ENCODE data around the gene PRKAG1. TPM values are rescaled to one million over a fixed set of nuclear protein-coding genes. Genes with fewer than 3 reads are reported as not detected.

Gene PRKAG1
- total RNA-seq, 1 experiment from 2014 or later = 34.2 TPM

GRCh38 chr12:48980389-48980952 is 38.1 kb downstream of the PRKAG1 start:
- Mint-ChIP-seq H3K36me3 (ENCODE audit: insufficient read depth, unreplicated experiment) (peaks cover 17% of the 10 kb centered on the region), H3K27ac (ENCODE audit: unreplicated experiment) (no peak overlapping the region), H3K27me3 (ENCODE audit: unreplicated experiment) (peaks cover 100% of the 10 kb centered on the region), H3K4me3 (ENCODE audit: low read depth, unreplicated experiment) (peak overlapping the region; percentile 61), H3K9me3 (ENCODE audit: low read depth, unreplicated experiment) (no peaks in the 10 kb centered on the region), H3K4me1 (ENCODE audit: low read depth, unreplicated experiment) (peaks cover 46% of the 10 kb centered on the region)
- BruUV-seq (replicated peaks) = no TSS peak
- no peak for DNase-seq
- CTCF ChIA-PET = interaction anchor here (1.3 to 3.1 kb wide), 3 partner anchors 7 to 128 kb away, joined by 3 to 12 read pairs (median 10); partner anchors contain the start of gene DDX23
- TF ChIP-seq CTCF (IDR thresholded peaks at IDR 0.05; ENCODE audit: unreplicated experiment) = no peak
- intact Hi-C loops (cut with micrococcal nuclease; ENCODE audit: unreplicated experiment) = no loop called here

GRCh38 chr12:48979602-48980388 is 38.8 kb downstream of the PRKAG1 start:
- no TSS peak for BruUV-seq (replicated peaks)
- no peak for TF ChIP-seq CTCF (IDR thresholded peaks at IDR 0.05; ENCODE audit: unreplicated experiment)
- Mint-ChIP-seq H3K36me3 (ENCODE audit: insufficient read depth, unreplicated experiment) (peaks cover 17% of the 10 kb centered on the region), H3K4me1 (ENCODE audit: low read depth, unreplicated experiment) (peaks cover 46% of the 10 kb centered on the region), H3K9me3 (ENCODE audit: low read depth, unreplicated experiment) (no peaks in the 10 kb centered on the region), H3K27ac (ENCODE audit: unreplicated experiment) (no peak overlapping the region), H3K27me3 (ENCODE audit: unreplicated experiment) (peaks cover 100% of the 10 kb centered on the region), H3K4me3 (ENCODE audit: low read depth, unreplicated experiment) (peak overlapping the region; percentile 61)
- CTCF ChIA-PET = interaction anchor here (1.3 to 3.1 kb wide), 3 partner anchors 8 to 127 kb away, joined by 3 to 12 read pairs (median 10); partner anchors contain the start of gene DDX23
- intact Hi-C loops (cut with micrococcal nuclease; ENCODE audit: unreplicated experiment) = loop anchor here (10.0 kb wide), 1 partner anchor 125 kb away; the partner anchor contains the start of gene DDX23
- DNase-seq = no peak

GRCh38 chr12:48978741-48979601 is 39.6 kb downstream of the PRKAG1 start:
- H3K9me3 Mint-ChIP-seq (ENCODE audit: low read depth, unreplicated experiment) = no peaks in the 10 kb centered on the region
- no peak for DNase-seq
- intact Hi-C loops (cut with micrococcal nuclease; ENCODE audit: unreplicated experiment) = loop anchor here (10.0 kb wide), 1 partner anchor 124 kb away; the partner anchor contains the start of gene DDX23
- CTCF ChIA-PET = interaction anchor here (2.6 to 3.1 kb wide), 2 partner anchors 9 to 126 kb away, joined by 10 to 12 read pairs; partner anchors contain the start of gene DDX23
- peaks cover 46% of the 10 kb centered on the region for H3K4me1 Mint-ChIP-seq (ENCODE audit: low read depth, unreplicated experiment)
- H3K27ac Mint-ChIP-seq (ENCODE audit: unreplicated experiment) = no peak overlapping the region
- TF ChIP-seq CTCF (IDR thresholded peaks at IDR 0.05; ENCODE audit: unreplicated experiment) = no peak
- peak overlapping the region; percentile 61 for H3K4me3 Mint-ChIP-seq (ENCODE audit: low read depth, unreplicated experiment)
- BruUV-seq (replicated peaks) = no TSS peak
- peaks cover 17% of the 10 kb centered on the region for H3K36me3 Mint-ChIP-seq (ENCODE audit: insufficient read depth, unreplicated experiment)
- peaks cover 100% of the 10 kb centered on the region for H3K27me3 Mint-ChIP-seq (ENCODE audit: unreplicated experiment)

- peaks cover 100% of the 10 kb centered on the region for H3K27me3 Mint-ChIP-seq (ENCODE audit: unreplicated experiment)
- no peak within 1 kb of the TSS for H3K27ac Mint-ChIP-seq (ENCODE audit: unreplicated experiment)
- intact Hi-C loops (cut with micrococcal nuclease; ENCODE audit: unreplicated experiment) = loop anchor here (10.0 kb wide), 1 partner anchor 124 kb away; the partner anchor contains the start of gene DDX23
- no TSS peak for BruUV-seq (replicated peaks)
- peak within 1 kb of the TSS; percentile 61 for H3K4me3 Mint-ChIP-seq (ENCODE audit: low read depth, unreplicated experiment)
- H3K36me3 Mint-ChIP-seq (ENCODE audit: insufficient read depth, unreplicated experiment) = peaks cover 17% of the 10 kb centered on the region
- H3K9me3 Mint-ChIP-seq (ENCODE audit: low read depth, unreplicated experiment) = no peaks in the 10 kb centered on the region
- peaks cover 46% of the 10 kb centered on the region for H3K4me1 Mint-ChIP-seq (ENCODE audit: low read depth, unreplicated experiment)
- CTCF ChIA-PET = interaction anchor here (1.3 to 3.1 kb wide), 2 partner anchors 10 to 111 kb away, joined by 3 to 12 read pairs; no protein-coding TSS in a partner anchor
- no peak for TF ChIP-seq CTCF (IDR thresholded peaks at IDR 0.05; ENCODE audit: unreplicated experiment)
- DNase-seq = no peak
Observed at GRCh38 chr12:48978291-48978740, 40.3 kb downstream of the PRKAG1 start, which contains the start of gene WNT1. Gene WNT1 (plus strand): TSS chr12:48978322. CDS start chr12:48978651, 329 bp downstream.

Measured in Calu3 (cell line).